HG02759 (cell line): Measurements from ENCODE around the gene ZBTB12.

Experiments used
- ATAC-seq: cut with Tn5 transposase; IDR thresholded peaks from one replicate; pipeline ENCODE4 v1.9.1; 2021; ENCODE audit warnings: mild to moderate bottlenecking, moderate library complexity; ENCODE audit not compliant: unreplicated experiment

The ZBTB12 gene

GRCh38 chr6:31898383-31899011 lies 3.4 kb downstream of the ZBTB12 start:
- no peak for ATAC-seq

GRCh38 chr6:31897612-31898382 lies 4.1 kb downstream of the ZBTB12 start, which contains the start of gene EHMT2:
TSS of gene EHMT2 (minus strand) at chr6:31897698. CDS start at chr6:31897677, 21 bp downstream.
- ATAC-seq: peak; percentile 68

- ATAC-seq: peak; percentile 30
Observed at GRCh38 chr6:31896856-31897611, 4.9 kb downstream of the ZBTB12 start.

GRCh38 chr6:31896493-31896855 lies 5.4 kb downstream of the ZBTB12 start:
- ATAC-seq: no peak

- ATAC-seq: no peak
Observed at GRCh38 chr6:31892821-31893220, 9.1 kb downstream of the ZBTB12 start.

- no peak for ATAC-seq
Observed at GRCh38 chr6:31889331-31889972, 12.4 kb downstream of the ZBTB12 start.

- ATAC-seq: no peak
Observed at GRCh38 chr6:31888276-31889258, 13.3 kb downstream of the ZBTB12 start.

GRCh38 chr6:31887173-31888007 lies 14.5 kb downstream of the ZBTB12 start:
- no peak for ATAC-seq

GRCh38 chr6:31886541-31886991 lies 15.3 kb downstream of the ZBTB12 start:
- no peak for ATAC-seq

- no peak for ATAC-seq
Observed at GRCh38 chr6:31884528-31885035, 17.3 kb downstream of the ZBTB12 start.

- no peak for ATAC-seq
Observed at GRCh38 chr6:31883676-31884075, 18.2 kb downstream of the ZBTB12 start.

GRCh38 chr6:31882344-31882743 lies 19.5 kb downstream of the ZBTB12 start:
- no peak for ATAC-seq

GRCh38 chr6:31881136-31881859 lies 20.6 kb downstream of the ZBTB12 start:
- ATAC-seq: no peak

- ATAC-seq: no peak
Observed at GRCh38 chr6:31880616-31881015, 21.3 kb downstream of the ZBTB12 start.

- no peak for ATAC-seq
Observed at GRCh38 chr6:31879901-31880300, 22.0 kb downstream of the ZBTB12 start.

- no peak for ATAC-seq
Observed at GRCh38 chr6:31879143-31879542, 22.7 kb downstream of the ZBTB12 start.

GRCh38 chr6:31878726-31879125 lies 23.2 kb downstream of the ZBTB12 start, which contains the start of gene SLC44A4:
TSS of gene SLC44A4 (minus strand) at chr6:31878997. CDS start at chr6:31878980, 17 bp downstream.
- ATAC-seq: no peak

- no peak for ATAC-seq
Observed at GRCh38 chr6:31878222-31878621, 23.7 kb downstream of the ZBTB12 start.
